Spleen (tissue), 3 donors: ENCODE measurements around the gene COL8A2.

Experiments used
- POLR2A ChIP-seq, 3 donors: fragments of 450-650 bp; IDR thresholded peaks; one replicate each; pipeline ENCODE4 v1.5.1; 2017; ENCODE audit warnings: antibody characterized with exemption in 3 of 3, mild to moderate bottlenecking in 1 of 3
- POLR2AphosphoS5 ChIP-seq, 3 donors: sonication (generic); formaldehyde crosslinking; IDR thresholded peaks; one replicate each; pipeline ENCODE4 v1.5.1; 2017; ENCODE audit warnings: antibody characterized with exemption in 3 of 3

DNA sequence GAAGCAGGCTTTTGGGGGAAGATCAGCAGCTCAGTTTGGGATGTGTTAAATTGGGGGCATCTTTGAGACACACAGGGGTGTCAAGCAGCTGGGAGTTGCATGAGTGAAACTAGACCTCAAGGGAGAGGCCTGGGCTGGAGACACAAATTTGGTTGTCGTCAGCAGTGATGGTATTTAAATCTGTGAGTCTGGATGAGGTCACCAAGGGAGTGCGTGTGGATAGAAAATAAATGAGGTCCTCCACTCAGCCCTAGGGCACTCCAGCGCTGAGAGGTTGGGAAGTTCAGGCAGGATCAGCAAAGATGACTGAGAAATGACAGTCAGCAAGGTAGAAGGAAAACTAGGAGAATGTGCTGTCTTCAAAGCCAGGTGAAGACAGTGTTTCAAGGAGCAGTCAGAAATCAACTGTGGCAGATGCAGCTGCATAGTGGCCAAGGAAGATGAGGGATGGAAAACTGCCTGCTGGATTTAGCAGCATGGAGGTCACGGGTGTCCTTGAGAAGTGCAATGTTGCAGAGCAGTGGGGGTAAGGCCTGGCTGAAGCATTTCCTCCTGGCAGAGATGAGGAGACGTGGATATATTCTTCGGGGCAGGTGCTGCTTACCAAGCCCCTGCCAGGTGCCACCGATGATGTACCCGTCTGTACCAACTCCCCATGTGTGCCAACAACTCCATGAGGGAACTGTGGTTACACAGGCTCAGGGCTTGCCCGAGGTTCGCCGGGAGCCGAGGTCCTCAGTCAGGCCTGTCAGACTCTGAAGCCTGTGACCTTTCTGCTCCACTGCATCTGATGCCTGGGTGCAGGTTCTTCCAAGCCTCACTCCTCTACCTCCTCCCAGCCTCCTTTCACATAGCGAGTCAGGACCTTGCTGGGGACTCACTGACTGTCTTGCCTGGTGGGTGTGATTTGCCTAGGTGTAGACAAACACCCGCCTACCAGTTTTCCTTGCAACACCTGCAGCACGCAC, 42.2 kb upstream of the COL8A2 start:
- TF ChIP-seq POLR2AphosphoS5 (IDR thresholded peaks at IDR 0.05), result no peak
- TF ChIP-seq POLR2A (IDR thresholded peaks at IDR 0.05), result no peak
